HG03520 (cell line): ENCODE data around the gene M1AP.

ENCODE experiments used
- ATAC-seq: cut with Tn5 transposase; IDR thresholded peaks from one replicate; pipeline ENCODE4 v1.9.1; 2021; ENCODE audit warnings: mild to moderate bottlenecking, moderate library complexity; ENCODE audit not compliant: unreplicated experiment

The M1AP gene

GRCh38 chr2:74528600-74529356 is 119.4 kb downstream of the M1AP start:
- peak; percentile 3 for ATAC-seq

- no peak for ATAC-seq
Measured at GRCh38 chr2:74527741-74528140, 120.4 kb downstream of the M1AP start.

- ATAC-seq = no peak
Measured at GRCh38 chr2:74526649-74527230, 121.4 kb downstream of the M1AP start.

GRCh38 chr2:74525717-74526648 is 122.1 kb downstream of the M1AP start, which contains the start of gene DQX1:
Gene DQX1, minus strand, starts transcription at chr2:74526231. Its CDS starts 502 bp downstream, at chr2:74525729.
- no peak for ATAC-seq

- no peak for ATAC-seq
Measured at GRCh38 chr2:74524955-74525716, 123.0 kb downstream of the M1AP start.

- no peak for ATAC-seq
Measured at GRCh38 chr2:74524005-74524404, 124.1 kb downstream of the M1AP start.

GRCh38 chr2:74522516-74522915 is 125.6 kb downstream of the M1AP start:
- ATAC-seq = no peak

- no peak for ATAC-seq
Measured at GRCh38 chr2:74516650-74517049, 131.5 kb downstream of the M1AP start.

GRCh38 chr2:74515981-74516633 is 132.0 kb downstream of the M1AP start:
- no peak for ATAC-seq

GRCh38 chr2:74515271-74515980 is 132.7 kb downstream of the M1AP start:
- ATAC-seq = no peak

- ATAC-seq = no peak
Measured at GRCh38 chr2:74514368-74515270, 133.5 kb downstream of the M1AP start, which contains the start of gene TLX2. Gene TLX2, plus strand, starts transcription at chr2:74514450. Its CDS starts 357 bp downstream, at chr2:74514807.

- no peak for ATAC-seq
Measured at GRCh38 chr2:74513605-74514367, 134.3 kb downstream of the M1AP start.

- no peak for ATAC-seq
Measured at GRCh38 chr2:74512744-74513604, 135.2 kb downstream of the M1AP start.

- no peak for ATAC-seq
Measured at GRCh38 chr2:74511104-74511989, 136.8 kb downstream of the M1AP start.

GRCh38 chr2:74510272-74510671 is 137.9 kb downstream of the M1AP start:
- ATAC-seq = no peak
